ENCODE results near the gene RHOF.

Gene RHOF

DNA sequence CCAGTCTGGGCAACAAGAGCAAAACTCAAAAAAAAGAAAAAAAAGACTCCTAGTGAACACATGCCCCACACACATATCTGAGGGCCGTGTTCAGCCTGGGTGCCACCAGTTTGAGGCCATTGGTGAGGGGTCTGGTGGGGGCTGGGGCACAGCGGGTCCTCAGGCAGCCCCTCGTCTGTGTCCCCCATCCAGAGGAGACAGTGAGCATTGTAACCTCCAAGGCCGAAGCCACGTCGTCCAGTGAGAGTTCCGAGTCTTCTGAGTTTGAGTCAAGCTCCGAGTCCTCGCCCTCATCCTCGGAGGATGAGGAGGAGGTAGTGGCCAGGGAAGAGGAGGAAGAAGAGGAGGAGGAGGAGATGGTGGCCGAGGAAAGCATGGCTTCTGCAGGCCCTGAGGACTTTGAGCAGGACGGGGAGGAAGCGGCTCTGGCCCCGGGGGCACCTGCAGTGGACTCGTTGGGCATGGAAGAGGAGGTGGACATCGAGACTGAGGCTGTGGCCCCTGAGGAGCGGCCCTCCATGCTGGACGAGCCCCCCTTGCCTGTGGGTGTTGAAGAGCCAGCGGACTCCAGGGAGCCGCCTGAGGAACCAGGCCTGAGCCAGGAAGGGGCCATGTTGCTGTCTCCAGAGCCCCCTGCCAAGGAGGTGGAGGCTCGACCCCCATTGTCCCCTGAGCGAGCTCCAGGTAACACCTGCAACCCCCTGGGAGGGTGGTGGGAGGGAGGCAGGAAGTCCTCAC, 25.9 kb upstream of the RHOF start:
- no peak for DNase-seq

DNA sequence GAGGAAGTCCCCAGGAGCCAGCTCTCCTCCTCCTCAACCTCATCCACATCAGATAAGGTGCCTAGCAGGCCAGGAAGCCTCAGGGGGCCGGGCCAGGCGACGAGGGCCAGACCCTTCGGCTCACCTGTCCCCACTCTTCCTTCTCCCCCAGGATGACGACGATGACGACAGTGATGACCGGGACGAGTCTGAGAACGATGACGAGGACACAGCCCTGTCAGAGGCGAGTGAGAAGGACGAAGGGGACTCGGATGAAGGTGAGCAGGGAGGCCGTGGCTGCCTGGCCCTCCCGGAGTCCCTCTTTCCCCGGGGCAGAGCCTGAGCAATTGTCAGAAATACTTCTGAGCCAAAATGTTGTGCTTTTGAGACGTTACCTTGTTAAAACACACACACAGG, 24.2 kb upstream of the RHOF start:
- DNase-seq: no peak

DNA sequence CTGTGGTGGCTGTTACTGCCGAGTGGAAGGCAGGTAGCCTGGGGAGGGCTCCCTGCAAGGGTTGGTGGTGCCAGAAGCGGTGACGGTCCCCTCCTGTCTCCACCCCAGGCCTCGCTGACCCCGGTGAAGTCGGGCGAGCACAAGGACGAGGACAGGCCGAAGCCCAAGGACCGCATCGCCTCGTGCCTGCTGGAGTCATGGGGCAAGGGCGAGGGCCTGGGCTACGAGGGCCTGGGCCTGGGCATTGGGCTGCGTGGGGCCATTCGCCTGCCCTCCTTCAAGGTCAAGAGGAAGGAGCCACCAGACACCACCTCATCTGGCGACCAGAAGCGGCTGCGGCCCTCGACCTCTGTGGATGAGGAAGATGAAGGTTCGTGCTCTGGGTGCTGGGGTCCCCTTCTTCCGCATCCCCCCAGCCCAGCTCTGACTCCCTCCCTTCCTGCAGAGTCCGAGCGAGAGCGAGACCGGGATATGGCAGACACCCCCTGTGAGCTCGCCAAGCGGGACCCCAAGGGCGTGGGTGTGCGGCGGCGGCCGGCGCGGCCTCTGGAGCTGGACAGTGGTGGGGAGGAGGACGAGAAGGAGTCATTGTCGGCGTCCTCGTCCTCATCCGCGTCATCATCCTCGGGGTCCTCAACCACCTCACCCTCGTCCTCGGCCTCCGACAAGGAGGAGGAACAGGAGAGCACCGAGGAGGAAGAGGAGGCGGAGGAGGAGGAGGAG, 23.6 kb upstream of the RHOF start:
- no peak for DNase-seq

DNA sequence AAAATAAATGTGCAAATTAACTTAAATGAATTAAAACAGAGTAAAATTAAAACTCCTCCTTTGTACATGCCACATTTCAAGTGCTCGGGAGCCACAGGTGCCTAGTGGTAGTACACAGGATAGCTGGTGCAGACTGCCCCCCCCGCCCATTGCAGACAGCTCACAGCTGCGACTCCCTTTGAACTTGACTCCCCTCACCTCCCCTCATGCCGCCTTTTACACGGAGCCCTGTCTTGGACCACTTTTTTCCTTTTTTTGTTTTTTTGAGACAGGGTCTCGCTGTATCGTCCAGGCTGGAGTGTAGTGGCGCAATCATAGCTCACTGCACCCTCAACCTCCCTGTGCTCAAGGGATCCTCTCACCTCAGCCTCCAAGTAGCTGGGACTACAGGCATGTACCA, 21.8 kb upstream of the RHOF start:
- no peak for DNase-seq

DNA sequence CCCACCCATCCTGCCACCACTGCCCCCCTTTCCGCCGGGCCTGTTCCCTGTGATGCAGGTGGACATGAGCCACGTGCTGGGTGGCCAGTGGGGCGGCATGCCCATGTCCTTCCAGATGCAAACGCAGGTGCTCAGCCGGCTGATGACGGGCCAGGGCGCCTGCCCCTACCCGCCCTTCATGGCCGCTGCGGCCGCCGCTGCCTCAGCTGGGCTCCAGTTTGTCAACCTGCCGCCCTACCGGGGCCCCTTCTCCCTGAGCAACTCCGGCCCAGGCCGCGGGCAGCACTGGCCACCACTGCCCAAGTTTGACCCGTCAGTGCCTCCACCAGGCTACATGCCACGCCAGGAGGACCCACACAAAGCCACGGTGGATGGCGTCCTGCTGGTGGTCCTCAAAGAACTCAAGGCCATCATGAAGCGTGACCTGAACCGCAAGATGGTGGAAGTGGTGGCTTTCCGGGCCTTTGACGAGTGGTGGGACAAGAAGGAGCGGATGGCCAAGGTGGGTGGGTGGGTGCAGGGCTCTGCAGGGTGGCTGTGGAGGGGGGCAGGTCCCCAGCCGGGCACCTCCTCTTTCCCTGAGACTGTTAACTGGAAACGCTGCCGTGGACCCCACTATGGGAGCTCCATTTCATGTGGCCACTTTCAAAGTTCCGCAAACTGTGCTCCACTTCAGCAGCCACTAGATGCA, 21.1 kb upstream of the RHOF start:
- DNase-seq: no peak

DNA sequence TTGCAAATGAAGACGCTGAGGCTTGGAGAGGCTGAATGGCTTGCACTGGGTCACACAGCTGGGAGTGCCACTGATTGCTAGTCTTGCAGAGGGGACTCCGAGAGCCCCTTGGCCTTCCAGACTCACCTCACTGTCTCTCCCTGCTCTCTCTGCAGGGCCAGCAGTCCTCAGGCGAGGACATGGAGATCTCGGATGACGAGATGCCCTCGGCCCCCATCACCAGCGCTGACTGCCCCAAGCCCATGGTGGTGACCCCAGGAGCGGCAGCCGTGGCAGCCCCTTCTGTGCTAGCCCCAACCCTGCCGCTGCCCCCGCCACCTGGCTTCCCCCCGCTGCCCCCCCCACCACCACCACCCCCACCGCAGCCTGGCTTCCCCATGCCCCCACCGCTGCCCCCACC, 20.5 kb upstream of the RHOF start:
- DNase-seq: no peak

DNA sequence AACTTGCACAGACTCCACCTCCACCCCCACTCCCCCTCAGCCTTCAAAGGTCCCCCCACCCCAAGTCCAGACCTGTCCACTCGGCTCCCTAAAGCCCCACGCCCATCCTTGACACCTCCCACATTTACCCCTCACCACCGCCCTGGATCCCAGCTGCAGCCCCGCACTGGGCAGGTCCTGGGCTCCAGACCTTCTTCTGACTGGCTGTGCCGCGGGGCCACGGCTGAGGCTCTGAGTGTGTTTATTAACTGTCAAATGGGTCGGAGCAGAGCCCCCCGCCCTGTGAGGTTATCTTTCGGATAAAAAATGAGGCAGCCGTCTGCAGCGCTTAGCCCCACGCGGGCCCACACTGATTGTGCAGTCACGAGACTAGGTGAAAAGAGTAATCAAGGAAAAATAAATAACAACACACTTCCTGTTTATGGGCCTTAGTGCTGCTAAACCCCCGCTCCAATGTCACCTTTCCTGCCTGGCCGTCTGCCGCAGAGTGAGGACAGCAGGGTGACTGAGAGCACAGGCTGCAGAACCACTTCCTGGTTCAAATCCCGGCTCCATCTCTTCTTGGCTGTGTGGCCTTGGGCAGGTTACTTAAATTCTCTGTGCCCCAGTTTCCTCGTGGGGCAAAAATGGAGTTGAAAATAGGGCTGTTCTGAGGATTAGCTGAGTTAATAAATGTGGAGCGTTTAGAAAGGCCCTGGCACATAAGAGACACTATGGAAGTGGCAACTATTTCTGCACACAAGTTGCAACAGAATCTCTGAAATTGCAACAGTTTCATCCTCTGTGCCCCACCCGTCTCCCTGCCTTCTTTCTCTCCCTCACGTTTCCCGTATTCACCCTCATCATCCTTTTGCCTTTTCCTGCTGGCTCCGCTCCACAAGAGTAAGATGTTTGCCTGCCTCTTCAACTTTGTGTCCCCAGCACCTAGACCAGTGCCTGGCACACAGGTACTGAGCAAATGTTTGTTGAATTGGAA, 19.7 kb upstream of the RHOF start:
- DNase-seq: no peak

DNA sequence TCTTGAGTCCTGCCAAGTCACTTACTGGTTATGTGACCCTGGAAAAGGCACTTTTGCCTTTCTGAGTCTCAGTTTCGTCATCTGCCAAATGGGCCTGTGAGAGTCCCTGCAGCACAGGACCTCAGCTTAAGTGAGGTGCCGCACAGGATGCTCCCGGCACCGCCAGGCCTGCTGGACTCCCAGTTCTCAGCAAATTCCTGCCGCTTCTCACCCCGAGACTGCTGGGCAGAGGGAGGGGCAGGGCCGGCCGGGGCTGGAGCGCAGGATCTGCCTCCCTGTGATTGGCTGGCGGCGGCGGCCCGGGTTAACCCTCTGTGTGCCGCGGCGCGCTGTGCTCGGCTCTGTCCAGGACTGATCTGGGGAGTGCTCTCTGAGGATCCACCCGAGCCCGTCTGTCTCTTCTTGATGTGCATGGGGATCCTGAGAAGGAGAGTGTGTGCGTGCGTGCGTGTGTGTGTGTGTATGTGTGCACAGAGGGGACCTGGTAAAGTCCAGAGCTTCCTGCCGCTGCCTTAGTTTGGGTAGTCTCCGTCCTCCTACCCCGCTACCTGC, 18.9 kb upstream of the RHOF start:
- DNase-seq: no peak

DNA sequence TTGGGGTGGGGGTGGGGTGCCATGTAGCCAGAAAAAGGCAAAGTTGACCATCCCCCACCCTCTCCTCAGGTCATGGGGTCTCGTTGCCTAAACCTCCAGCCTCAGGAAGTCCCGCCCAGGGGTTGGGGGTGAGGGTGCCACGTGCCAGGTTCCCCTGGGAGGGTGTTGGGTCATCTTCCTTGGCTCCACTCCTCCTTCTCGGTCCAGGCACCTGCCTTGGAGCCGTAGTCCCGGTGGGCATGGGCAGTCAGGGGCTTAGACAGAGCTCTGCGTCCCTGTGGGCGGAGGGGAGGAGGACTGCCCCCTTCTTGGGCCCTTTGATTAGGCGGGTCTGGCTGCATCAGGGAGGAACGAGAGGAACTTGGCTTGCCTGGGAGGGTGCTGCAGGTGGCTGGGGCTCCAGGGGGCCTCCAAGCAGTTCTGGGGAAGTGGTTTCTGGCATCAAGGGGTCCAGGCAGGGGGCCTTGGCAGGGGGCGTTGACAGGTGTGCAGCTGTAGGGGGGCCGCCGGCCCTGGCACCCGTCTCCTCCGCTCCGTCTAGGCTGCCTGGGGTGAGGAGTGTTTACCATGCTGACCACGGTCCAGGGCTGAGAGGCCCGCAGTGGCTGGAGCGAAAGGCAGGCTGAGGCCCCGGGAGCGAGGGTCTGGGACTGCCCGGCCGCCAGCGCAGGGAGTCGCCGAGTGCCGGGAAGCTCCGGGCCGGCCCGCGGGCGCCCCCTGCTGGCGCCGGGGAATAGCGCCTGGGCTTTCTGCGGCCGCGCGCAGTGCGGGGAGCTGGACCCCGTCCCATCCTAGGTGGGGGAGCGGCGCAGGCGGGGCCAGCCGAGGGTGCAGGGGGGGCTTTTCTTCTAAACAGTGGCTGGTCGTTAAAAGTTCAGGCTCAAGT, 18.2 kb upstream of the RHOF start:
- DNase-seq: peak; percentile 69

DNA sequence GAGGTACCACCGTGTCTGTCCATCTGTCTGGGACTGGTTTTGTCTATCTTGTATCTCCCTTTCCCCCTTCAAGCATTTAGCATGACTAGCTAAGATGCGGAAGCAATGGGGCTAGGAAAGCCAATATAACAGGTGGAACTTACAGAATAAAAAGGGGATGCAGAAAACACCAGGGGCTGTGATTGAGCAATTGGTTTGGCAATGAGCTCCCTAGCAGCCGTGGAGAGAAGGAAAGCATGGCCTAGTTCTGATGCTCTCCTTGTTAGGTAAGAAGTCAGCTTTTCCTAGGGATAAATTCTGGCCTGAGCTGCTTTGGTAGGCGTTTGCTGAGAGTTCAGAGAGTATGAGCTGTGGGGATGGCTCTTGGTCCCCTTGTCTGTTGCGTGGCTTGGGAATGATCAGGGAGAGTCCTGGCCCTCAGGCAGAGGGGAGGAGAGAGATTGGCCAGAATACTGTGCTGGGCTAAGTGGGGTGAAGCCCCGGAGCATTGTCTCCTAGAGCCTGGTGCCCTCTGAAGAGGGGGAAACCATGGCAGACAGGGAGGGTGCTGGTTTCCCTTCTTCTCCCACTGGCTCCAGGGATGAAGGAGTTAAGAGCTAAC, 17.4 kb upstream of the RHOF start:
- no peak for DNase-seq

DNA sequence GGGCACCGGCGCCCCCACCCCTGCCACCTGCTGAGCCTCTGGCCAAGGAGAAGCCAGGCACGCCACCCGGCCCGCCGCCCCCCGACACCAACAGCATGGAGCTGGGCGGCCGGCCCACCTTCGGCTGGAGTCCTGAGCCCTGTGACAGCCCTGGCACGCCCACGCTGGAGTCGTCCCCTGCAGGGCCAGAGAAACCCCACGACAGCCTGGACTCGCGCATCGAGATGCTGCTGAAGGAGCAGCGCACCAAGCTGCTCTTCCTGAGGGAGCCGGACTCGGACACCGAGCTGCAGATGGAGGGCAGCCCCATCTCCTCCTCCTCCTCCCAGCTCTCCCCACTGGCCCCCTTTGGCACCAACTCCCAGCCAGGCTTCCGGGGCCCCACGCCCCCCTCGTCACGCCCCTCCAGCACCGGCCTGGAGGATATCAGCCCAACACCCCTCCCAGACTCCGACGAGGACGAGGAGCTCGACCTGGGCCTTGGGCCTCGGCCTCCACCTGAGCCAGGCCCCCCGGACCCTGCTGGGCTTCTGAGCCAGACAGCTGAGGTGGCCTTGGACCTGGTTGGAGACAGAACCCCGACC, 16.8 kb upstream of the RHOF start:
- DNase-seq: no peak

DNA sequence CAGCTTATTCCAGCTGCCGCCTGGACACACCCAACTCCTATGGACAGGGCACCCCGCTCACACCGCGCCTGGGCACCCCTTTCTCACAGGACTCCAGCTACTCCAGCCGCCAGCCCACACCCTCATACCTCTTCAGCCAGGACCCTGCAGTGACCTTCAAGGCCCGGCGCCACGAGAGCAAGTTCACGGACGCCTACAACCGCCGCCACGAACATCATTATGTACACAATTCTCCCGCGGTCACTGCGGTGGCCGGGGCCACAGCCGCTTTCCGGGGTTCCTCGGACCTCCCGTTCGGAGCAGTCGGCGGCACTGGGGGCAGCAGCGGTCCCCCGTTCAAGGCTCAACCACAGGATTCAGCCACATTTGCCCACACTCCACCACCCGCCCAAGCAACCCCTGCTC, 16.2 kb upstream of the RHOF start:
- DNase-seq: no peak

DNA sequence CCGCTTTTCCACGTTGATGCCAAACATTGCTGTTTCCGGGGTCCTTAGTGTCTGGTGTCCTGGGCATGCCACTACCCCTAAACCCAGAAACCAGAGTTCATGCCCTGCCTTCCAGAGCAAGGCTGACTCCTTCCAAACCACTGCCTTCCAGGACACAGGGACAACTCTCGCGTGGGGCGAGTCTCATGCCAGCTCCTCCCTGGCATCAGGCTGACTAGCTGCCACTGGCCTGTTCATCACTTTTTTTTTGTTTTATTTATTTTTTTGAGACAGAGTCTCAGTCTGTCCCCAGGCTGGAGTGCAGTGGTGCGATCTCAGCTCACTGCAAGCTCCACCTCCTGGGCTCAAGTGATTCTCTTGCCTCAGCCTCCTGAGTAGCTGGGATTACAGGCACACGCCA, 15.1 kb upstream of the RHOF start:
- DNase-seq: no peak

DNA sequence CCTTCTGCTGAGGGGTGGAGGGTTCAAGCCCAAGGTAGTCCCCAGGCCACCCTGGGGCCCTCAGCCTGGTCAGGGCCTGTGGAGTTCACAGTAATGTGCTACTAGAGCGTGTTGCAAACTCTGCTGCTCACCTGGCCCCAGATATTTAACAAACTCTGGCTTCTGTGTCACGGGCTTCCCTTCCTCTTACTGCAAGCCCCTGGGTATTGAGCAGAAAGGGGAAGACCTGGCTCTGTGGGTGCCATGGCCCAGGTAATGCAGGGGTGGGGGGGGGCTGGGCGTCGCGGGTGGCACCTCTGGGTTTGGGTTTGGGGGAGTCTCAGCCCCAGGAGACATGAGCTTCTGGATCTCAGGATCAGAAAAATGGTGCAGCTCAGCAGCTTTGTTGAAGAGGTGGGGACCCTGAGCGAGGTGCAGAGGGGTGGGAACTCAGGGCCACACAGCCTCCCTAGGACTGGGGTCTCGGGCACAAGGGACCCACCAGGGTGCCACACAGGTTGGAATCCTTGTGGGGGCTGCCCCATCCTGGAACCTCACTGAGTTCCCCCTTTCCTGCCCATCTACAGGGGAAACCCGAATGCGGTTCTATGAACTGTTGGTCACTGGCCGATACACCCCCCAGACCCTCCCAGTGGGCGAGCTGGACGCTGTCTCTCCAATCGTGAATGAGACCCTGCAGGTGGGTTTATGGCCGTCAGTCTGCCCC, 14.3 kb upstream of the RHOF start:
- DNase-seq: no peak

DNA sequence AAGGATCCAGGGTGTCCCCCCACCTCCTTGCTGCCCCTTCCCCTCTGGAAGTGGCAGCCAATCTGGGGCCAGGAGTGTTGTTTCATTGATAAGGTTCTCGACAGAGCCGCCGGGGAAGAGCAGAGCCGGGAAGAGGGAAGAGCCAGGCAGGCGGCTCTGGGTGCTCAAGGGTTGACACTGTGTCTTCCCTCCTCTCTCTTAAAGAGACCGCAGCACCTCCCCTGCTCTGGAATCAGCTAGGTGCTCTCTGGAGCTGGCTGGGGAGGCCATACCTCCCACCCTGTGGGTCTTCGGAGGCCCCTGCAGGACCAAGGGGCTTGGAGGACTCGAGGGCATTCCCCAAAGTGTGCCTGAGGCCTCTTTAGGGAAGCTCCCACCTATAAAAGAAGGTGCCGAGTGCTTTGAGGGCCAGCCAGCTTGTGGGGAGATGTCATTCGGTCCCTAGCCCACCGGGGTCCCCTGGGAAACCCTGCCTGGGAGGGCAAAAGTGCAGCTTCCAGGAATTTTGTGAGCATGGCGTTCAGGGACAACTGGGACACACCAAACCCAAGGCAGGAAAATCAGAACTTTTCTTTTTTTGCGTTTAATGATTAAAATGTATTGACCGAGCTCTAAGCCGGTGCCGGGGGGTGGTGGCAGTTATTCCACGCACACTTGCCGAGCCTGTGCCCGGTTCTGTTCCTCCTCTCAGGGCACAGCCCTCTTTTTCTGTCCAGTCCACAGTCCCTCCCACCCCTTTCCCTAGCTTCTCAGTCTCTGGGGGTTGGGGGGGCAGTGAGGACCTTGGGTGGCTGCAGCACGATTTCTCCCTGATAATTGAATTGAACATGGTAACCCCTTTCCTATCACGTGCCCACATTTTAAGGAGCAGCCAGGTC, 13.3 kb upstream of the RHOF start:
- DNase-seq: no peak

DNA sequence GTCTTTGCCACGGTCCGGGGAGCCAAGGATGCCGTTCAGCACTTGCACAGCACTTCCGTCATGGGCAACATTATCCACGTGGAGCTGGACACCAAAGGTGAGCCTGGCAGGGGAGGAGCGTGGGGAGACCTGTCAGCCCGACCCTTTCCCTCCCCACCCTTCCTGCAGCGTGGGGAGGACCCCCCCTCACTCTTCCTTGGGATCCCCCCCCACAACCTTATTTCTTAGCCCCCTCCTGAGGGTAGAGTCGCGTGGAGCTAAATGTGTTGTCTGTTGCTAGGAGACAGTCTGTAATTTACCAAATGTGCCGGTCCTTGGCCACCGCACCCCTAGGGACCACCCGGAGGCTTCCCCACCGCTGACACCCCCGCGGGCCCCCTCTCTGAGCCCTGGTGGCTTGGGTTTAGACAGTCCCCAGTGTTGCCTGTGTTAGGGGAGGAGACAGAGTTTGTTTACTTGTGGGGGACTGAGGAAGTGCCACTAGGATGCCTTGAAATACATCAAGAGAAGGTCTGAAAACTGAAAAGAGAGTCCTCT, 12.6 kb upstream of the RHOF start:
- DNase-seq: peak; percentile 60

DNA sequence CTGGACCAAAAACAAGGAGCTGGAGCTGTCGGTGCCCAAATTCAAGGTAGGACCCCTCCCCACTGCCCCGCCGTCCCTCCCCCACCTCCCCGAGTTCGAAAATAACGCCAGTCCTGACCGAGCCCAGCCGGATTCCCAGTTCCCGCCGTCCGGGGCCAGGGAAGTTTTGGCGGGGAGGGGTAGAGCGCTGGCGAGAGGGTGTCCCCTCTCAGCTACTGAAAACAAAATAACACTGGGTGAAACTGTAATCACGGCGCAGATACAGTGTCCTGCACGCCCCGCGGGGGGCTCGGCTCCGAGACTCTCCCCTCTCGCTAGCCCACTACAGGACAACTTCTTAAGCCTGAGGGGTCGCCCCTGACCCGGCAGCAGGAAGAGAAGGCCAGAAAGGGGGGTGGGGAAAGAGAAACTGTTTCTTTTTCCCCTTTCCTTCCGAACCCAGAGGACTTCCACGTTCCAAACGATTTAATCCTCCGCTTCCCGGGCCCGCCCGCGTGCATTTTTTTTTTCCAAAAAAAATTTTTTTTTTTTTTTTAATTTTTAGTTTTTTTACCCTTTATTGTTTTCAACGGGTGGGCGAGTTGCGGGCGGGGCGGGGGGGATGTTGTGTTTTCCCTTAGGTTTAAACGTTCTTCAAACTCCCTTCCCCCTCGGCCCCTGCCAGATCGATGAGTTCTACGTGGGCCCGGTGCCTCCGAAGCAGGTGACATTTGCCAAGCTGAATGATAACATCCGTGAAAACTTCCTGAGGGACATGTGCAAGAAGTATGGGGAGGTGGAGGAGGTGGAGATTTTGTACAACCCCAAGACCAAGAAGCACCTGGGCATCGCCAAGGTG, 11.9 kb upstream of the RHOF start:
- no peak for DNase-seq

Measured in CD4-positive, alpha-beta T cell treated with Interleukin-21 for 1 hour (primary cell).